HG02885 (cell line): ENCODE measurements around the gene MEGF9.
"Not testable (repeated sequence)": the region's sequence is repeated elsewhere in the genome, so short reads cannot be mapped to it uniquely, and the experiment has no call there.

Experiments used
- ATAC-seq: cut with Tn5 transposase; IDR thresholded peaks from one replicate; pipeline ENCODE4 v1.9.1; 2021; ENCODE audit warnings: mild to moderate bottlenecking; ENCODE audit not compliant: unreplicated experiment, poor library complexity

Gene MEGF9

DNA sequence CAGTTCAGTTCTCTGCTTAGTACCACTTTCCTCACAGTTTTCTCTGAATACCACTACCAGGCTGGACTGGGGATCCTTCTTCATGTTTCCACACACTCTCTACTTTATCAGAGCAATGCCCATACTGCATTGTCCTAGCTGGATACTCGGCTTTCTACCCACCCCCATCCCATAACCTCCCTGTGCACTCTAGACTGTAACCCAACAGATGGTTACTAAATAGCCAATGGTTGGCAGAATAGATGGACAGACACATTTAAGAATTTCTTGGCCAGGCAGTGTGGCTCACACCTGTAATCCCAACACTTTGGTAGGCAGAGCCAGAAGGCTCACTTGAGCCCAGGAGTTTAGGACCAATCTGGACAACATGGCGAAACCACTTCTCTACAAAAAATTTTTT is 157.1 kb downstream of the MEGF9 start:
- ATAC-seq = no peak

- no peak for ATAC-seq
Observed at GRCh38 chr9:120556775-120557174, 157.5 kb downstream of the MEGF9 start.

DNA sequence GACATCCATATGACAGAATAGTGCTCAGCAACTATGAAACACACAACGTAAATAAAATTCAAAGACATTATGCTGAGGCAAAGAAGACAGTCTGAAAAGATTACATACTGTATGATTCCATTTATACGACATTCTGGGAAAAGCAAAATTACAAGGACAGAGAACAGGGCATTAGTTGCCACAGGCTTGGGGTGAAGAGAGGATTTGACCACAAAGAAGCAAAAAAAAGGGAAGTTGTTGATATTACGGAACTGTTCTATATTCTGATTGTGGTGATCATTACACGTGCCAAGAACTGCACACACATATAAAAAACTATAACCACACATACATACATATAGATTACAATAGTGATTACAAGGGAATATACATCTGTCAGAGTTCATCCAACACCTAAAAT is 158.4 kb downstream of the MEGF9 start:
- no peak for ATAC-seq

- ATAC-seq = not testable (repeated sequence)
Observed at GRCh38 chr9:120552210-120552704, 162.0 kb downstream of the MEGF9 start.
